GM21390 (cell line): ENCODE results near the gene NHP2.

Experiments
- ATAC-seq: cut with Tn5 transposase; IDR thresholded peaks from one replicate; pipeline ENCODE4 v1.9.1; 2021; ENCODE audit not compliant: unreplicated experiment

NHP2 gene

GRCh38 chr5:178115136-178115813, 38.4 kb downstream of the NHP2 start:
- no peak for ATAC-seq

GRCh38 chr5:178114325-178115135, 39.2 kb downstream of the NHP2 start:
- no peak for ATAC-seq

GRCh38 chr5:178113841-178114324, 39.8 kb downstream of the NHP2 start:
- no peak for ATAC-seq

GRCh38 chr5:178113141-178113787, 40.4 kb downstream of the NHP2 start, which contains the start of gene N4BP3:
N4BP3 (plus strand) TSS chr5:178113532; CDS start chr5:178119584, 6,052 bp downstream.
- ATAC-seq, result peak; percentile 61

- no peak for ATAC-seq
These were observed 41.1 kb downstream of the NHP2 start for GRCh38 chr5:178112545-178112944.

GRCh38 chr5:178111925-178112324, 41.8 kb downstream of the NHP2 start:
- no peak for ATAC-seq

- ATAC-seq, result no peak
These were observed 43.2 kb downstream of the NHP2 start for GRCh38 chr5:178110511-178110910.

GRCh38 chr5:178108966-178109365, 44.7 kb downstream of the NHP2 start:
- ATAC-seq, result no peak

GRCh38 chr5:178108446-178108845, 45.2 kb downstream of the NHP2 start:
- no peak for ATAC-seq

- no peak for ATAC-seq
These were observed 45.9 kb downstream of the NHP2 start for GRCh38 chr5:178107756-178108310.

- no peak for ATAC-seq
These were observed 47.0 kb downstream of the NHP2 start for GRCh38 chr5:178106556-178107239.

GRCh38 chr5:178106086-178106485, 47.6 kb downstream of the NHP2 start:
- no peak for ATAC-seq

- no peak for ATAC-seq
These were observed 49.2 kb downstream of the NHP2 start for GRCh38 chr5:178104492-178104891.

GRCh38 chr5:178103612-178104011, 50.1 kb downstream of the NHP2 start:
- ATAC-seq, result no peak
